Esophagus muscularis mucosa (tissue), 4 donors: ENCODE results near the gene CCDC187.
"Not testable (repeated sequence)": the region's sequence is repeated elsewhere in the genome, so short reads cannot be mapped to it uniquely, and the experiment has no call there.

ENCODE experiments used
- EP300 ChIP-seq: sonication (generic); formaldehyde crosslinking; IDR thresholded peaks from one replicate; pipeline ENCODE4 v1.6.1; 2017; ENCODE audit warnings: antibody characterized with exemption
- POLR2A ChIP-seq: fragments of 450-650 bp; IDR thresholded peaks from one replicate; pipeline ENCODE4 v1.6.1; 2017; ENCODE audit warnings: antibody characterized with exemption, moderate library complexity, mild to moderate bottlenecking, low read depth
- POLR2AphosphoS5 ChIP-seq, 2 donors: sonication (generic); formaldehyde crosslinking; IDR thresholded peaks; one replicate each; pipeline ENCODE4 v1.6.1; 2017; ENCODE audit warnings: antibody characterized with exemption in 2 of 2
- TF ChIP-seq, protein P1 (sequence below), 3 experiments: fragments of 200-600 bp in 2 of 3; fragments of 450-650 bp in 1 of 3; sonication (generic) in 2 of 3; IDR thresholded peaks; one replicate each; pipeline ENCODE4 v1.5.1; 2017 to 2019; ENCODE audit warnings: antibody characterized with exemption in 3 of 3, mild to moderate bottlenecking in 2 of 3, moderate library complexity in 1 of 3

GRCh38 chr9:136236471-136237410, 67.2 kb downstream of the CCDC187 start:
- not testable (repeated sequence) for TF ChIP-seq POLR2AphosphoS5 (IDR thresholded peaks at IDR 0.05); EP300; POLR2A
- TF ChIP-seq, protein P1, sequence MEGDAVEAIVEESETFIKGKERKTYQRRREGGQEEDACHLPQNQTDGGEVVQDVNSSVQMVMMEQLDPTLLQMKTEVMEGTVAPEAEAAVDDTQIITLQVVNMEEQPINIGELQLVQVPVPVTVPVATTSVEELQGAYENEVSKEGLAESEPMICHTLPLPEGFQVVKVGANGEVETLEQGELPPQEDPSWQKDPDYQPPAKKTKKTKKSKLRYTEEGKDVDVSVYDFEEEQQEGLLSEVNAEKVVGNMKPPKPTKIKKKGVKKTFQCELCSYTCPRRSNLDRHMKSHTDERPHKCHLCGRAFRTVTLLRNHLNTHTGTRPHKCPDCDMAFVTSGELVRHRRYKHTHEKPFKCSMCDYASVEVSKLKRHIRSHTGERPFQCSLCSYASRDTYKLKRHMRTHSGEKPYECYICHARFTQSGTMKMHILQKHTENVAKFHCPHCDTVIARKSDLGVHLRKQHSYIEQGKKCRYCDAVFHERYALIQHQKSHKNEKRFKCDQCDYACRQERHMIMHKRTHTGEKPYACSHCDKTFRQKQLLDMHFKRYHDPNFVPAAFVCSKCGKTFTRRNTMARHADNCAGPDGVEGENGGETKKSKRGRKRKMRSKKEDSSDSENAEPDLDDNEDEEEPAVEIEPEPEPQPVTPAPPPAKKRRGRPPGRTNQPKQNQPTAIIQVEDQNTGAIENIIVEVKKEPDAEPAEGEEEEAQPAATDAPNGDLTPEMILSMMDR (IDR thresholded peaks at IDR 0.05), result not testable (repeated sequence)
